HG03060 (cell line): ENCODE results near the gene ELOVL5.
A peak's percentile ranks its signal among the peaks of the same experiment; 100 is the strongest.
"Not testable (repeated sequence)": the region's sequence is repeated elsewhere in the genome, so short reads cannot be mapped to it uniquely, and the experiment has no call there.

ENCODE experiments used
- ATAC-seq: cut with Tn5 transposase; IDR thresholded peaks from one replicate; pipeline ENCODE4 v1.9.1; 2021; ENCODE audit warnings: low read depth, moderate number of reproducible peaks; ENCODE audit not compliant: unreplicated experiment

The ELOVL5 gene

DNA sequence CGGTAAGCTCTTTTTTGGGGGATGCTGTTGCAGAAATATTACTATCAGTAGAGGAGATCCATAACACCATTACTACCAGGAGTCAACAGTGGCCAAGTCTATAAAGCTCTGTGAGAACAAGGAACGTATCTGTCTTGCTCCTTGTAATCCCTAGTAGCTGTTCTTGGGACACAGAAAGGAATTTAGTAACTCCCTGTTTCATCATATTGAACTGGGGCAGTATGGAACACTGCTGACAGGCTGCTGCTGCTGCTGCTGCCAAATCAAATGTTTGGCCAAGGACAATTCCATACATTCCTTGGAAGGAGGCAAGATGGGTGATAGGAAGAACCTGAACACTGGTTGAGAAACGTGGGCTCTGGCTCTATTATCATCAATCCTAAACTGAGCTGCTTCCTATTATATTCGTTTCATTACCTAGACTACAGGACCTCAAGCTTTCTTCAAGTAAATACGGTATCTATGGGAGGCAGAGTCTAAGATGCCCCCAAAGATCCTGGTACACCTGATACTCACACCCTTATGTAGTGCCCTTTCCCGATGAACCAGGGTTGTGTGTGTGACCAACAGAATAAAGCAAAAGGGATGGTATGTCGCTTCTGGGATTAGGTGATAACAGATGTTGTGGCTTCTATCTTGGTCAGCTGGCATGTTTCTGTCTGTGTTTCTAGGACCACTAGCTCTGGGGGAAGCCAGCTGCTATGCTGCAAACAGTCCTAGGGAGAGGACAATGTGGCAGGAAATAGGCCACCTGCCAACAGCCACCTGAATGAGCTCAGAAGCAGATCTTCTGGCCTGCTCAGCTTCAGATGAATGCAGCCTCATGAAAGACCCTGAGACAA, 39.5 kb downstream of the ELOVL5 start:
- peak; percentile 38 for ATAC-seq

DNA sequence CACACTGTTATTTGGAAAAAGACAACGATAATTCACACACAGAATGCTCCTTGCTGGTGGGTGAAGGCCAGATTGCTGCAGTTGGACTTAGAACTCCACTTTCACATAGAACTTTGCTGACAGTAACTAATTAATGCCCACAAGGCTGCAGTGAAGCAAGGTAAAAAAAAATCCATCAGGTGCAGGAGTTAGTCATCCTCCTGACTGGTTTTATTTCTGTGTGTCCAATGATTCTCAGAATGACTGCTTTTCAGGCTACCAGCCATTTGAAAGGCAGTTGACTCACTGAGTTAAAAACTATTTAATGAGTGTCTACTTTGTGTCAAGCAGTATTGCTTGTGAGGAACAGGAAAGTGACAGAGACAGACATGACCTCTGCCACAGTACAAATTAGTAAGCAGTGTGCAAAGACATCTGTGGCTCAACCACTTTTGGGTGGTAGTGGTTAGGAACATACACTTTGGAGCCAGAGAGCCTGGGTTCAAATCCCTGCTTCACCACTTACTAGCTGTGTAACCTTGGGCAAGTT, 41.9 kb downstream of the ELOVL5 start:
- peak; percentile 72 for ATAC-seq

DNA sequence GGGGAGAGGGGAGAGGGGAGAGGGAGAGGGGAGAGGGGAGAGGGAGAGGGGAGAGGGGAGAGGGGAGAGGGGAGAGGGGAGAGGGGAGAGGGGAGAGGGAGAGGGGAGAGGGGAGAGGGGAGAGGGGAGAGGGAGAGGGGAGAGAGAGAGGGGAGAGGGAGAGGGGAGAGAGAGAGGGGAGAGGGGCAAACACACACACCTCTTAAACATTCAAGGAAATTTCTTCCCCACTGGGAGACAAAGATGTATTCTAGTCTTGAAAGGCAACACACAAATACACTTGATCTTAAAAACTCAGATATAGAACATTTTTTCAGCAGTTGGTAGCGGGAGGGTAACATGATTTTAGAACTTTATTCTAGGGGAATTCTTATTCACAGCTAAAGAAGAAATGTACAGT, 42.5 kb downstream of the ELOVL5 start:
- ATAC-seq, result not testable (repeated sequence)

DNA sequence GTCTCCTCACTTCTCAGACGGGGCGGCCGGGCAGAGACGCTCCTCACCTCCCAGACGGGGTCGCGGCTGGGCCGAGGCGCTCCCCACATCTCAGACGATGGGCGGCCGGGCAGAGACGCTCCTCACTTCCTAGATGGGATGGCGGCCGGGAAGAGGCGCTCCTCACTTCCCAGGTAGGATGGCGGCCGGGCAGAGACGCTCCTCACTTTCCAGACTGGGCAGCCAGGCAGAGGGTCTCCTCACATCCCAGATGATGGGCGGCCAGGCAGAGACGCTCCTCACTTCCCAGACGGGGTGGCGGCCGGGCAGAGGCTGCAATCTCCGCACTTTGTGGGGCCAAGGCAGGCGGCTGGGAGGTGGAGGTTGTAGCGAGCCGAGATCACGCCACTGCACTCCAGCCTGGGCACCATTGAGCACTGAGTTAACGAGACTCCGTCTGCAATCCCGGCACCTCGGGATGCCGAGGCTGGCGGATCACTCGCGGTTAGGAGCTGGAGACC, 43.2 kb downstream of the ELOVL5 start:
- not testable (repeated sequence) for ATAC-seq

DNA sequence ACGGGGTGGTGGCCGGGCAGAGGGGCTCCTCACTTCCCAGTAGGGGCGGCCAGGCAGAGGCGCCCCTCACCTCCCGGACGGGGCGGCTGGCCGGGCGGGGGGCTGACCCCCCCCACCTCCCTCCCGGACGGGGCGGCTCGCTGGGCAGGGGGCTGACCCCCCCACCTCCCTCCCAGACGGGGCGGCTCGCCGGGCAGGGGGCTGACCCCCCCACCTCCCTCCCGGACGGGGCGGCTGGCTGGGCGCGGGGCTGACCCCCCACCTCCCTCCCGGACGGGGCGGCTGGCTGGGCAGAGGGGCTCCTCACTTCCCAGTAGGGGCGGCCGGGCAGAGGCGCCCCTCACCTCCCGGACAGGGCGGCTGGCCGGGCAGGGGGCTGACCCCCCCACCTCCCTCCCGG, 43.8 kb downstream of the ELOVL5 start:
- not testable (repeated sequence) for ATAC-seq

DNA sequence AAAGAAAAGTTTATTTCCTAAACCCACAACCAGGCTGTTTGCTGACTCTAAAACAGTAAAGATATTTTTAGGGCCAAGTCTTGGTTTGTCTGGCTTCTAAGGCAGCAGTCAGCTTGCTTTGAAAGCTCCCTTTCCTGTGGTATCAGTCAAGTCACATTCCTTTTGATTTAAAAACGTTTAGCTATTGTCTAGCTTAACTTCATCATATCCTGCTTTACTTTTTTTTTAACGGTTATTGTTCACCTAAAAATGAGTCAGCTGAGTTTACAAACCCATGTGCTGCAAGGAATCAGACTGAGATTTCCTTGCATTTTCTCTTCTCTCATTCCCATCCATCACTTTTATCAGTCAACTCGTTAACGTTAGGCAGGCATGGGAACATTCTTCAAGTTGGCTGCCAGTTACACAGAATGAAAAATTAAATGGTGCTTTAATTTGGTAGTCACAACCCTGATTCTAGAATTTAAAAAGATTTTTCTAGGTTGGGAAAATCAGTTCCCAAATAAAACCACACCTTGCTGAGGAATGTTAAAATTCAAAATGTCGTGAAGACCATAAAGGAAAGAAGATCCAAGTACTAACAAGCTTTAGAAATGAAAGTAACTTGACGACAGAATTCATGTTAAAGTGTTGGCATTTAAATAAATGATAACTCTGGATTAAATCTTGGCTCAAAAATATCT, 45.9 kb downstream of the ELOVL5 start:
- no peak for ATAC-seq

DNA sequence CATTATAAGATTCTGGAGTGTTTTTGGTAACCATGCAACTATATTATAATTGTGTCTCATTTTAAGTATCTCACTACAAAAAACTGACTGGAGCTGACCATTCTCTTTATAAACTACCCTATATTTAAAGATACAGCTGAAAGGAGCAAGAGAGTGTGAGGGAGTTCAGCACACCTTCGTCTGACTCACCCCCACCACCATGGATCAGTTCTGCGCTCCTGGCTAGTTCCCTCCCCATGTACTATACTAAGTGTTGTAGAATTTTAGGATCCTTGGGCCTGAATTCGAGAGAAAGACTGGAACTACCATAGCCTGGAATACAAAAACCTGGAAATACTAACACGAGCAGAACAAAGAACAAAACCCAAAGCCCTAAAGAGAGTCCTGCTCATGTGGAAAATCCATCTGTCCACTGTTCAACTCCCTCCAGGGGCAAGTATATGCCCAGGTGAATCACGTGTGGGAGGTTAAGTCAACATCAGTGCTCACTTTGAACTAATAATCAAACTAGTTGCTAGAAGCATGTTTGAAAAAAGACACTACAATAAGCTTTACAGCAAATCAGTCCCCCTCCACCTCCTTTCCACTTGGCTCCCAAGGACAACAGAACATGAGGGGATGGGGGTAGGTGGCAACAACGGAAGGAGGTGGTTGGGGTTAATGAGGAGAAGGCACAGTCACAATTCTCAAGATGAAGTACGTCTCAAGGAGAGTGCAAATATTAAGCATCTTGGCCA, 46.8 kb downstream of the ELOVL5 start:
- ATAC-seq, result no peak

DNA sequence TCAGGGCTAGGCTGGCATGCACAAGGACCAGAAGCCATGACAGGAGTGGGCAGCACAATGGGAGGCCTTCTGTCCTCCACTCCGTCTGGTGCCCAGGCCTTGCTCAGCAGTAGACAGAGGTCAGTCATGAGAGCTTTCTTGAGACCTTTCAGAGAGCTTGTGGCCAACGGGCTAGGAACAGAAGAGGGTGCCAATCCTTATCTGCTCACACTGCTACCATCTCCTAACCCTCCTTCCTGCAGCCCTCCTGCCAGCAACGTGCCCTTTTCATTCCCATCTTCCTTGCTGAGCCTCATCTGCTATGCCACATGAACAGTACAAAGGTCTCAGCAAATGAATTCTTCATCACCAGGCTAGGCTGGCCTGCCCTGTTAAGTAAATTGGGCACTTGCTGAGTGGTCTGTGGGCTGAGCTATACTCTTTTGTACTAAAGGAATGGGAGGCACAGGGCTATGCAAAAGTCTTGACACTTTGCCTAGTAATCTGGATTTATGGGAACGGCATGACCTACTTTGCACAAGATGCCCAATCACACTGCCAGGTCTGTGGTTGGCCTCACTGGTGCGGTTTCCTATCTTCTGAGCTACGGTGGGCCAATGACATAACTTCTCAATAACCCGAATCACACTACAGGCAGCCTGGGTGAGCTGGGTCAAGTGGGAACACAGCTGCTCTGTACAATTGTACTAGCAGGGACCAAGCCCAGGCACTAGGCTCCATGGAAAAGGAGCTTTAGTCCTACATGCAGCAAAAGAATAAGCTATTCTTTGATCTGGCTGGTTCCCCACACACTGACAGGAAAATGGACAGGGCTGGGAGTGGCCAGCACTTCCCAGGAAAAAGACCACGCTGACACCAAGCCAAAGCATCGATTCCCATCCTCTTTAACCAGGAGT, 47.8 kb downstream of the ELOVL5 start:
- no peak for ATAC-seq

DNA sequence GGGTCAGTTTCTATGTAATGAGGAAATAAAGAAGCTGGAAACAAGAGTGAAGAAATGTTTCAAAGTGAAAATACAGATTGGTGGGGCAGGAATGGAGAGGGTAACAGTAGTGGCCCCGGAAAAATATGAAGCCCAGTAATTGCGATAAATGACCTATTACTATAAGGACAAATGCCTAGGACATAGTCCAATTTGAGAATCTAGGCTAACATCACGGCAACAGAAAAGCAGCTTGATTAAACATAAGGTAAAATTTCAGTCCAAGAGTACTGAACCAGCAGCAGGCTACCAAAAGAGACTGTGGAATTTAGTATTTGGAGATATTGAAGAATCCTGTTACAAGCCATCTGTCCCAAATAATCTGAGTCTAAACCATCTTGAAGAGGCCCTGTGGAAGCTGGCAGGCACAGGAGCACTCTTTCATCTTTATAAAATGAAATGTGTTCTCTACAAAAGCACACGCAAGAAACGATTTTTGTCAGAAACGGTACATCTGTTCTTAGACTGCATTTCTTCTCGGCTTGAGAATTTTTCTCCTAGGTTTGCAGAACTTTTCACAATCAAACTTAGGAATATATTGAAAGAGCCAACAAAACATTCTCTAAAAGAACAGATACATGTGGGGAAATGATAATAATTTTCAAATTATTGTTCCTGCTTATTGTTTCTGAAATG, 49.3 kb downstream of the ELOVL5 start:
- no peak for ATAC-seq

DNA sequence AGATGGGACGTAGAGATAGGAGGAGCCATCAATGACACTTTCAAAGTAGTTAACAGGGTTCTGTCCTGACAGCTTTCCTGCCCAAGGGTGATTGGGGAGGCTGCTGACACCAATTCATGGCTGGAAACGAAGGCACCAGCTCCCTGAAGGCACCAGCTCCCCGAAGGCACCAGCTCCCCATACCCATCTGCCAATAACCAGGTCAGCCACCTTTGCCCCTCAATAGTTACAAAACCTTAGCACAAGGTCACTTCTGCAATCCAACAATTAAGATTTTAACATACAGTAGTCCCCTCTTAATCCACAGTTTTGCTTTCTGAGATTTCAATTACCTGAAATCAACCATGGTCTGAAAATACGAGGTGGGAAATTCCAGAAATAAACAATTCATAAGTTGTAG, 51.7 kb downstream of the ELOVL5 start:
- ATAC-seq, result no peak

DNA sequence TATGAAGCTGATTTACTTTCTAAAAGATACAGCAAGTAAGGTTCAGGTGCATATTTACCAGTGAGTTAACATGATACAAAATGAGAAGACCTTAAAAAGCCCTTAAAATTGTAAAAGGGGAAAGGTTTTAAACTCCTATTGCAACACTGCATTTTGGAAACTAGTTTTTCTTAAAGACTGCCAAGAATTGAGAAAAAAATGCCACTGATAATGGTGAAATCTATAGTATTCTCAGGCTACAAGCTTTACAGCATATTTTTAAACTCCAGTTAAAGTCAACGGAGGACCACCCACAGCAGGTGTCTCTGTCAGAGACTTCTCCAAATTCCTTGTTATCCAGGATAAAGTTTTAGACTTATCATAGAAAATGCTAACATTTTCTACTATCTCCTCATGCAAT, 53.6 kb downstream of the ELOVL5 start:
- ATAC-seq, result no peak

DNA sequence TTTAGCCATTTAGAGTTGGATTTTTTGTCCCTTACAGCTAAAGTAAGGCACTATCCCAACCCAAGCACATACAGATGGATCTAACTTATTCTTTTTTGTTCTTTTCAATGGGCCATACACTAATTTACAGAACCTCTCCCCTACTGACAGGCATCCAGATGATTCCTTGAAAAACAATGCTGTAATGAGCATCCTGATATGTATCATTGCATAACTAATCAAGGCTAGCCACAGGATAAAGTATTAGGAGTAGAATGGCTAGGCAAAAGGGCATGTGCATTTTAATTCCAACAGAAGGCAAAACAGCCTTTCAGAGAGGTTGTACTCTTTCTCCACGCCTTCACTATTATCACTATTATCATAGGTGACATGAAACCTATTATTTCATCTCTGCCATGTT, 54.1 kb downstream of the ELOVL5 start:
- no peak for ATAC-seq

DNA sequence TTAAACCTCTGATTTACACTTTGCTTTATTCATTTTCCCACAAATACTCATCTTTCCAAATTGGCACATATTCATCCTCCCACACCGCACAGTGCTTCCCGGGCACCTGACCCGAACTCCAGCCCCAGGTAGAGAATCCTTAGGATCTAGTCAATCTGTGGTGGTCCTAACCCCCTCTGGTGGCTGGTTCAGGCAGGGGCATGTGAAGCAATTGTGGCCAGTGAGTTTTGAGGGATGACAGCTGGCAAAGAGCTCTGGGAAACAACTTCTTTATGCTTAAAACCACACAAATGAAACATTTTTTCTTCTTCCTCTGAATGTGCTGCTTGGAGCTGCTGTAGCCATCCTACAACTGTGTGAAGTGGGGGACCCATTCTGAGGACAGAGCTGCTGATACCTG, 54.7 kb downstream of the ELOVL5 start:
- no peak for ATAC-seq

DNA sequence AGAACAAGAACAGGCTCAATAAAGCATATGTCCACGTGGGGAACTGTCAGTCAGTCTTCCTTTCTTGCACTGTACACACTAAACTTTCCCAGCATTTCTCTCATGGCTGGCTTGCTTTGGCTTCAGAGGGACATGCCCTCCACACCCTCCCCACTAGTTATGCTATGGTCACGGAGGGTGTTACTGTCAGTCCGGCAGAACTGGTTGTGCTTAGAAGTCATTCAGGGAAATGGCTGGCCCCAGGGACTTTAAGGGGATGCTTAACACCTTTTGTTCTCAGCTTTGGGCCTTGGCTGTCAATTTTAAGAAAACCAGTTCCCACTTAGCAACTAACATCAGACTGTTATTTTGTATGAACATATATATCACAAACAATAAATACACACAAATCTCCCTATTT, 55.1 kb downstream of the ELOVL5 start:
- ATAC-seq, result no peak

DNA sequence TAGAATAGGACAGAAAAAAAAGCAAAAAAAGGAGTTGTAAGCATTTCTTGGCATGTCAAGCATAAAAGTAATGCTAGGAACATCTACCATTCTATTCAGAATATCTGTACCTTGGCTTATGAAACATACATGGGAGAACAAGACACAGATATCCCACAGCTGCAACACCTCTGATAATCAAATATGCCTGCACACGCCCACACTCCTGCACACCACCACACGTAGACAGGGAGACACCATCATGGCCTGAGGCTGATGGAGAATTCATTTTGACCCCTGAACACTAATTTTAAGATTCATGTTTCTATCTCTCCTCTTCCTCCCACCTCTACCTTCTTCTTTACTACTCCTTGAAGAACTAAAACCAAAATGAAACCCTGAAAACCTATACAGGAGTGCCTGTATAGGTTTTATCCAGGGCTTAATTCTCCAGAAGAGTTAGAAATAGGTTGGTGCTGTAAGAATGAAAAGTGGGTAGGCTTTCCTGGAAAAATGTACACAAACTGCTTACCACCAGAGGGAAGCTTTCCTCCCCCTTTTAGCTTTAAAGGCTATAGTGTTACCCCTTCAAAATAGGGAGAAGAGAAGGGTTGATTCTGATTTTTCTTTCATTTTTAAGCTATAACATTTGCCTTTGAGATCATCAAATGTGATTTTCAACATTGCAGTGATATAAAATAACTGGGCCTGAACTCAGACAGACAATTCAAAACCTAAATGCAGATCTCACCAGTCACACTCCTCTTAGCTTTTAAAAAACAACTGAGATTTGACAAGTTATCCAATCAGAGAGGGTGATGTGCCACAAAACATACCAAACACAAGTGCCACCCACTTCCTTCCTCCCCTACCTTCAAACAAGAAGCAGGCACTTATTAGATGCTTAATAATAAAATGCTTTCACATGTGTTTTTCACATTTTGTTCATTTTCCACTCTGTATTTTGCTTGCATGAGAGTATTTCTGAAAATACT, 57.9 kb downstream of the ELOVL5 start:
- no peak for ATAC-seq

DNA sequence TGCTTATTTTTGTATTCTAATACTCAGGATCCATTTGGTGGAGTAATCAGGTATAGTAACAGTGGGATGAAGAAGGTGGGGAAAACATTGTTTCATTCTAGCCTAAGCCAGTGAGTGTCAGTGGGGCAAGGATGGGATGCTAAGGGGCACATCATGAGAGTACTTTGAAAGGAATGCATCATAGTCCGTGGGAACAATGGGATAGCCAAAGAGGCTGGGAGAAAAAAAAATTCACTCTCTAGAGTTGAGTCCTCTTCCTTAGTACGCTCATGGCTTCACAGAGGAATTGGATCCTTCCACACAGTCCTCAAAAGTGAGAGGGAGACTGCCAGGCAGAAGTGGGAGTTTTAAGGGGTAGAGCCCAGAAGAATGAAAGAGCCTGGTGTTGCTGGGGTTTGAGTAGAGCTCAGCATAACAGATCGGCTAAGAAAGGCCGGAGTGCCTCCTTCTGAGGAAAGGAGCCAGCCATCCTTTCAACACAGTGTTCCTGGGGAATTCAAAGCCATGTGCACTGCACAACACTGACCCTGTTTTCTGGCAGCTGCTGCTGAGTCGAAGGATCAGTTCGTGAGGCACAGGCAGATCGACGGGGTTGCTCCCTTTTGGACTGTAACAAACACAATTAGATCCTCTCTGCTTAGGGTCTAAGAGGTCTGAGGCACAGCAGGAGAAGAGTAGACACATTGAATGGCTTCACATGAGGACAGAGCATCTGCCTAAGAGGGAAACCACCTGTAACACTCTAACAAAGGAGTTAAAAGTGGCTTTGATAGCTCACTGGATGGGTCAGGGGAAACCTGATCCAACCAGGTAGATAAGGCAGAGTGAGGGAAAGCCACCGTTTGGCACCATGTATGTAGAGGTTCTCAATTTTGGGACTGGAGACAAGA, 61.2 kb downstream of the ELOVL5 start:
- ATAC-seq, result no peak

DNA sequence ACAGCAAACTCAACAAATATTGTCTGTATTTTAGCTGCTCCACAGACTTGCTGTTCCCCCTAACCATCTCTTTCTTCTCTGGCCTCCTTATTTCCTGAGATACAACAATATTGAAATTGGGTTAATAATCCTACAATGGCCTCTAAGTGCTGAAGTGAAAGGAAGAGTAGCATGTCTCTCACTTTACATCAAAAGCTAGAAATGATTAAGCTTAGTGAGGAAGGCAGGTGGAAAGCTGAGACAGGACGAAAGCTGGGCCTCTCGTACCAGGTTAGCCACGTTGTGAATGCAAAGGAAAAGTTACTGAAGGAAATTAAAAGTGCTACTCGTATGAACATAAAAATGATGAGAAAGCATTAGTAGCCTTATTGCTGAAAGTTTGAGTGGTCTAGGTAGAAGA, 63.8 kb downstream of the ELOVL5 start:
- peak; percentile 53 for ATAC-seq
